Stimulated activated CD4-positive, alpha-beta T cell treated with anti-CD3 and anti-CD28 coated beads, Interleukin-15, amount 100 ng/mL, for 24 hours (primary cell): ENCODE data around the gene PADI3.

Source experiments
- DNase-seq: peaks from one replicate; pipeline ENCODE4 v3.0.0-alpha.2; 2020

PADI3 gene

GRCh38 chr1:17276568-17276967, 27.7 kb downstream of the PADI3 start:
- no peak for DNase-seq

- no peak for DNase-seq
Measured at GRCh38 chr1:17277511-17278159, 28.7 kb downstream of the PADI3 start.

- DNase-seq, result no peak
Measured at GRCh38 chr1:17278996-17279830, 30.3 kb downstream of the PADI3 start.

GRCh38 chr1:17280436-17280835, 31.5 kb downstream of the PADI3 start:
- no peak for DNase-seq

- DNase-seq, result no peak
Measured at GRCh38 chr1:17280894-17281293, 32.0 kb downstream of the PADI3 start.

GRCh38 chr1:17281775-17282181, 32.9 kb downstream of the PADI3 start:
- no peak for DNase-seq

- no peak for DNase-seq
Measured at GRCh38 chr1:17282836-17283235, 33.9 kb downstream of the PADI3 start.

- DNase-seq, result no peak
Measured at GRCh38 chr1:17286646-17287045, 37.7 kb downstream of the PADI3 start.

- DNase-seq, result no peak
Measured at GRCh38 chr1:17287130-17287776, 38.4 kb downstream of the PADI3 start.

GRCh38 chr1:17289721-17290120, 40.8 kb downstream of the PADI3 start:
- no peak for DNase-seq

- no peak for DNase-seq
Measured at GRCh38 chr1:17290553-17290952, 41.7 kb downstream of the PADI3 start.

- DNase-seq, result no peak
Measured at GRCh38 chr1:17292299-17293160, 43.6 kb downstream of the PADI3 start.

GRCh38 chr1:17293681-17294425, 45.0 kb downstream of the PADI3 start:
- no peak for DNase-seq

GRCh38 chr1:17295292-17295691, 46.4 kb downstream of the PADI3 start:
- no peak for DNase-seq

GRCh38 chr1:17296086-17296485, 47.2 kb downstream of the PADI3 start:
- DNase-seq, result no peak

- DNase-seq, result no peak
Measured at GRCh38 chr1:17297991-17298390, 49.1 kb downstream of the PADI3 start.

GRCh38 chr1:17301767-17302166, 52.9 kb downstream of the PADI3 start:
- no peak for DNase-seq

GRCh38 chr1:17304151-17304825, 55.4 kb downstream of the PADI3 start:
- no peak for DNase-seq

- DNase-seq, result no peak
Measured at GRCh38 chr1:17304826-17305175, 55.9 kb downstream of the PADI3 start.

- no peak for DNase-seq
Measured at GRCh38 chr1:17305576-17306095, 56.7 kb downstream of the PADI3 start.

GRCh38 chr1:17306407-17306806, 57.5 kb downstream of the PADI3 start:
- no peak for DNase-seq
